GM23248 (cell line): ENCODE data around the gene MAP2K5.

Experiments
- EZH2 ChIP-seq: fragments of 200-600 bp; sonication (generic); IDR thresholded peaks from 2 replicates; pipeline ENCODE4 v1.6.1; 2018; ENCODE audit warnings: antibody characterized with exemption, mild to moderate bottlenecking; ENCODE audit not compliant: insufficient read depth, poor library complexity, severe bottlenecking
- EZH2phosphoT487 ChIP-seq: fragments of 200-600 bp; sonication (generic); IDR thresholded peaks from 2 replicates; pipeline ENCODE4 v1.6.1; 2018; ENCODE audit warnings: antibody characterized with exemption, moderate library complexity, mild to moderate bottlenecking, low read depth; ENCODE audit not compliant: insufficient read depth

DNA sequence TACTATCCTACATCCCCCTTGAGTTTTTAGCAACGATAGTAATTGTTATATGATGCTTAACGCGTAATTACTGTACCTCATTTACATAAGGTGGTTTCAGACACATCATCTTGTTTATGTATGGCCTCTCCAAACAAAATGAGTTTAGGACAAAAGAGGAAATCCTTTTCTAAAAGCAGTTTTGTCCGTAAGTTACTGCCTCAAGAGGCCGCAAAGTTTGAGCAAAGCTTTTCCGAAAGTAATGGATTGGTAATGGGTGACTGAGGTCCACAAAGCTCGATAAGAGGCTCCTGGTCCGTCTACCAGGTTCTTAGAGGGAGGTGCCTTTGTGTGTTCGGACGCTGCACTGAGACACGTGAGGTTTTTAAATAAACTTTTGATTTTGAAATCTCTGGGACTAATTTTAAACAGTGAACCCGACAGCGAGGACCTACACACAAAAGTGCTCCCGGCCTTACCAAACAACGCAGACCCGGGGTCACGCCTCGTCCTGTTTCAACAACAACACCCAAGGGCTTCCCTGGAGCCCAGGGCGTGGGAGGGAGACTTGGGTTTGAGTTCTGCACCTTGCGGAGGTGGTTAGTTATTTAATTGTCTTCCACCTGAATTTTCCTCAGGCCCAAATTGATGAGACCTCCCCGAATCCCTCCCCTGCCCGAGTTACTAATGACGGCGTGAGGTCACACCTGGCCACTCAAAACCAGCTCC is 22.0 kb upstream of the MAP2K5 start:
- no peak for TF ChIP-seq EZH2
- no peak for TF ChIP-seq EZH2phosphoT487
